GM19455 (cell line): Measurements from ENCODE around the gene EEPD1.
"Not testable (repeated sequence)": the region's sequence is repeated elsewhere in the genome, so short reads cannot be mapped to it uniquely, and the experiment has no call there.

Experiments used
- ATAC-seq: cut with Tn5 transposase; IDR thresholded peaks from one replicate; pipeline ENCODE4 v1.9.1; 2021; ENCODE audit not compliant: unreplicated experiment

EEPD1 gene

GRCh38 chr7:36214608-36215456 lies 61.8 kb downstream of the EEPD1 start:
- no peak for ATAC-seq

GRCh38 chr7:36215457-36215765 lies 62.4 kb downstream of the EEPD1 start:
- no peak for ATAC-seq

- ATAC-seq: no peak
Measured at GRCh38 chr7:36216063-36216684, 63.1 kb downstream of the EEPD1 start.

GRCh38 chr7:36217211-36217960 lies 64.3 kb downstream of the EEPD1 start:
- no peak for ATAC-seq

- no peak for ATAC-seq
Measured at GRCh38 chr7:36217961-36218284, 64.9 kb downstream of the EEPD1 start.

- no peak for ATAC-seq
Measured at GRCh38 chr7:36219429-36219828, 66.4 kb downstream of the EEPD1 start.

GRCh38 chr7:36223851-36224250 lies 70.8 kb downstream of the EEPD1 start:
- ATAC-seq: no peak

GRCh38 chr7:36224934-36225858 lies 72.1 kb downstream of the EEPD1 start:
- ATAC-seq: no peak

- ATAC-seq: no peak
Measured at GRCh38 chr7:36226151-36226550, 73.1 kb downstream of the EEPD1 start.

GRCh38 chr7:36227223-36227622 lies 74.2 kb downstream of the EEPD1 start:
- ATAC-seq: no peak

- no peak for ATAC-seq
Measured at GRCh38 chr7:36228039-36228438, 75.0 kb downstream of the EEPD1 start.

GRCh38 chr7:36231406-36231805 lies 78.4 kb downstream of the EEPD1 start:
- ATAC-seq: no peak

- ATAC-seq: no peak
Measured at GRCh38 chr7:36232555-36232954, 79.5 kb downstream of the EEPD1 start.

GRCh38 chr7:36232971-36233550 lies 80.0 kb downstream of the EEPD1 start:
- no peak for ATAC-seq

- no peak for ATAC-seq
Measured at GRCh38 chr7:36236073-36236472, 83.0 kb downstream of the EEPD1 start.

GRCh38 chr7:36238138-36238537 lies 85.1 kb downstream of the EEPD1 start:
- ATAC-seq: no peak

- not testable (repeated sequence) for ATAC-seq
Measured at GRCh38 chr7:36243356-36243755, 90.3 kb downstream of the EEPD1 start.

- ATAC-seq: not testable (repeated sequence)
Measured at GRCh38 chr7:36244001-36244400, 90.9 kb downstream of the EEPD1 start.

GRCh38 chr7:36244429-36244828 lies 91.4 kb downstream of the EEPD1 start:
- ATAC-seq: no peak

GRCh38 chr7:36245684-36246299 lies 92.7 kb downstream of the EEPD1 start:
- ATAC-seq: no peak
